Nephron progenitor cell (in vitro differentiated cells): ENCODE data around the gene SLC6A12.
A peak's percentile ranks its signal among the peaks of the same experiment; 100 is the strongest.

Experiments used
- DNase-seq: peaks from one replicate; pipeline ENCODE4 v3.0.0; 2021
- H3K27ac Mint-ChIP-seq: 2 replicates; pipeline ENCODE4 v1.8.0; 2021; ENCODE audit warnings: mild to moderate bottlenecking, moderate library complexity, mixed read lengths
- H3K27me3 Mint-ChIP-seq: 2 replicates; pipeline ENCODE4 v1.8.0; 2021; ENCODE audit warnings: mild to moderate bottlenecking, low read depth, mixed read lengths; ENCODE audit not compliant: poor library complexity
- H3K36me3 Mint-ChIP-seq: 2 replicates; pipeline ENCODE4 v1.8.0; 2021; ENCODE audit warnings: low read depth, mixed read lengths
- H3K4me1 Mint-ChIP-seq: 2 replicates; pipeline ENCODE4 v1.8.0; 2021; ENCODE audit warnings: mixed read lengths
- H3K4me3 Mint-ChIP-seq: 2 replicates; pipeline ENCODE4 v1.8.0; 2021; ENCODE audit warnings: mild to moderate bottlenecking, moderate library complexity, mixed read lengths
- H3K9me3 Mint-ChIP-seq: 2 replicates; pipeline ENCODE4 v1.8.0; 2021; ENCODE audit warnings: mild to moderate bottlenecking, moderate library complexity, mixed read lengths
- TF ChIP-seq, protein P1 (sequence below): fragments of 200-600 bp; sonication (generic); IDR thresholded peaks from 2 replicates; pipeline ENCODE4 v1.5.0; 2021; ENCODE audit warnings: antibody characterized with exemption

SLC6A12 gene

DNA sequence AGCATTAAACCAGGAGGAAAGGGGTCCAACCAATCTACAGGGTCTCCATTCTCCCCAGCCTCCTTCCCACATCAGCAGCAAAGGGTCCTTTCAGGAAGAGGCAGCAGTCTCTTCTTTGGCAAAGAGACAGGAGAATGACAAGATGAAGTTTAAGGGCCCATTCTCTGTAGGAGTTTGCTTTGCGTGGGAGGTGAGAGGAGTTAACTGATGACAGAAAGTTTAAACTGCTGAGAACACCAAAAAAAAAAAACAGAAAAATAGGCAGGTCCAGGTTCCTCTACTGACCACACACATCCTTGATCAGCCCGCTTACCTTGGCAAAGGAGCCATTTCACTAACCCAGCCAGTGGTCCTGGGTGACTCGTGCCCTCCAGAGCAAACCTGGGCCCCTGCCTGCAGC lies 43.0 kb upstream of the SLC6A12 start:
- no peak overlapping the region for H3K27ac Mint-ChIP-seq
- DNase-seq: no peak
- peak overlapping the region; percentile 13 for H3K4me3 Mint-ChIP-seq
- H3K9me3 Mint-ChIP-seq: no peaks in the 10 kb centered on the region
- no peaks in the 10 kb centered on the region for H3K36me3 Mint-ChIP-seq
- peaks cover 38% of the 10 kb centered on the region for H3K27me3 Mint-ChIP-seq
- TF ChIP-seq, protein P1, sequence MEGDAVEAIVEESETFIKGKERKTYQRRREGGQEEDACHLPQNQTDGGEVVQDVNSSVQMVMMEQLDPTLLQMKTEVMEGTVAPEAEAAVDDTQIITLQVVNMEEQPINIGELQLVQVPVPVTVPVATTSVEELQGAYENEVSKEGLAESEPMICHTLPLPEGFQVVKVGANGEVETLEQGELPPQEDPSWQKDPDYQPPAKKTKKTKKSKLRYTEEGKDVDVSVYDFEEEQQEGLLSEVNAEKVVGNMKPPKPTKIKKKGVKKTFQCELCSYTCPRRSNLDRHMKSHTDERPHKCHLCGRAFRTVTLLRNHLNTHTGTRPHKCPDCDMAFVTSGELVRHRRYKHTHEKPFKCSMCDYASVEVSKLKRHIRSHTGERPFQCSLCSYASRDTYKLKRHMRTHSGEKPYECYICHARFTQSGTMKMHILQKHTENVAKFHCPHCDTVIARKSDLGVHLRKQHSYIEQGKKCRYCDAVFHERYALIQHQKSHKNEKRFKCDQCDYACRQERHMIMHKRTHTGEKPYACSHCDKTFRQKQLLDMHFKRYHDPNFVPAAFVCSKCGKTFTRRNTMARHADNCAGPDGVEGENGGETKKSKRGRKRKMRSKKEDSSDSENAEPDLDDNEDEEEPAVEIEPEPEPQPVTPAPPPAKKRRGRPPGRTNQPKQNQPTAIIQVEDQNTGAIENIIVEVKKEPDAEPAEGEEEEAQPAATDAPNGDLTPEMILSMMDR: no peak
- peaks cover 72% of the 10 kb centered on the region for H3K4me1 Mint-ChIP-seq

- H3K27ac Mint-ChIP-seq: no peak overlapping the region
- no peak for DNase-seq
- no peak overlapping the region for H3K4me3 Mint-ChIP-seq
- H3K9me3 Mint-ChIP-seq: no peaks in the 10 kb centered on the region
- H3K4me1 Mint-ChIP-seq: peaks cover 72% of the 10 kb centered on the region
- TF ChIP-seq, protein P1: no peak
- peaks cover 38% of the 10 kb centered on the region for H3K27me3 Mint-ChIP-seq
- no peaks in the 10 kb centered on the region for H3K36me3 Mint-ChIP-seq
Measured at GRCh38 chr12:256225-256624, 42.3 kb upstream of the SLC6A12 start.

- no peak overlapping the region for H3K27ac Mint-ChIP-seq
- H3K27me3 Mint-ChIP-seq: peaks cover 35% of the 10 kb centered on the region
- DNase-seq: no peak
- peak overlapping the region; percentile 7 for H3K4me3 Mint-ChIP-seq
- no peaks in the 10 kb centered on the region for H3K36me3 Mint-ChIP-seq
- H3K4me1 Mint-ChIP-seq: peaks cover 65% of the 10 kb centered on the region
- TF ChIP-seq, protein P1: no peak
- no peaks in the 10 kb centered on the region for H3K9me3 Mint-ChIP-seq
Measured at GRCh38 chr12:254912-255311, 41.0 kb upstream of the SLC6A12 start.

DNA sequence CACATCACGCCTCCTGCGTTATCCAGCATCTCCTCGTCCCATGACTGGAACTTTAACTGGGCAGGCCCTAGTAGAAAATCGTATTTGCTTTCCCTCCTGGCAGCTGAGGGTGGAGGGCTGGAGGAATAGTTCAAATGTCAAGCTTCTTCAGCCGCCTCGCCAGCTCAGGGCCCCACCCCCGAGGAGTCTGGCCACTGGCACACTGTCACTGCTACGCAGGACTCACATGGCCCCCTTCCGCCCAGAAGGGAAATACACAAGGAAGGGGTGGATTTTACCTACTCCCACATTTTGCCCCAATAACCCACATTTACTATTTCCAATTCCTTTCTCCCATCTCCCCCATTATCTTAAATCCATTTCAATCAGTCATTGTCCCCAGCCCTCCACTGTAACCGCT lies 40.1 kb upstream of the SLC6A12 start:
- Mint-ChIP-seq H3K4me3 (no peak overlapping the region), H3K9me3 (peaks cover under 1% of the 10 kb centered on the region), H3K36me3 (no peaks in the 10 kb centered on the region), H3K27ac (no peak overlapping the region), H3K27me3 (peaks cover 32% of the 10 kb centered on the region), H3K4me1 (peaks cover 65% of the 10 kb centered on the region)
- TF ChIP-seq, protein P1: no peak
- peak; percentile 30 for DNase-seq

- TF ChIP-seq, protein P1: no peak
- H3K27me3 Mint-ChIP-seq: peaks cover 28% of the 10 kb centered on the region
- peak overlapping the region; percentile 19 for H3K4me3 Mint-ChIP-seq
- H3K9me3 Mint-ChIP-seq: peaks cover 8% of the 10 kb centered on the region
- no peak for DNase-seq
- H3K36me3 Mint-ChIP-seq: no peaks in the 10 kb centered on the region
- H3K27ac Mint-ChIP-seq: no peak overlapping the region
- H3K4me1 Mint-ChIP-seq: peaks cover 65% of the 10 kb centered on the region
Measured at GRCh38 chr12:253116-253831, 39.3 kb upstream of the SLC6A12 start.

DNA sequence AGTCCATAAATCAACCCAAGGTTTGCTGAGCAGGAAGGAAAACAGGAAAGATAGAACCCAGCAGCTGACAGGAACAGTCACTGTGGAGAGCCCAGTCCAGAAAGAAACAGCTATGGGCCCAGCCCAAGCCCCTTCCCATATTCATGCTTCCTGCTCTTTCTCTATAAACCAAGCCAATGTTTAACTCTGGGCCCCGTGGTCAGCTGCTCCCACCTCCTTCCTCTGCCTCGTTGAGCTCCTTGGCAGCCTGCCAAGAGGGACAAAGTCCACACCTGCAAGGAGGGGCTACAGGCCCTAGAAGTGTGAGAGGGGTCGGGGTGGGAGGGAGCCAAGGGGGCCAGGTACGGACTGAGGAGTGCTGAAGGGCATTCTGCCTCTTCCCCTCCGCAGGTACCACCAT lies 38.7 kb upstream of the SLC6A12 start:
- Mint-ChIP-seq H3K4me3 (peak overlapping the region; percentile 2), H3K4me1 (peaks cover 59% of the 10 kb centered on the region), H3K9me3 (peaks cover 15% of the 10 kb centered on the region), H3K27ac (peak overlapping the region; percentile 58), H3K36me3 (no peaks in the 10 kb centered on the region), H3K27me3 (peaks cover 22% of the 10 kb centered on the region)
- TF ChIP-seq, protein P1: no peak
- no peak for DNase-seq
